Stimulated activated naive CD8-positive, alpha-beta T cell treated with anti-CD3 and anti-CD28 coated beads, Interleukin-15, Interleukin-2, amounts not matched to agents 100 U/mL and 50 U/mL, for 24 hours (primary cell): ENCODE results near the gene CCDC40.
A peak's percentile ranks its signal among the peaks of the same experiment; 100 is the strongest.

Source experiments
- ATAC-seq: fragments of 150-1000 bp; cut with Tn5 transposase; one replicate; pipeline ENCODE4 v1.10.0; 2021
- DNase-seq: peaks from one replicate; pipeline ENCODE4 v3.0.0; 2021

CCDC40 gene

GRCh38 chr17:80141463-80142165, 105.2 kb downstream of the CCDC40 start:
- ATAC-seq (no peak), DNase-seq (no peak)

GRCh38 chr17:80142929-80143328, 106.5 kb downstream of the CCDC40 start:
- DNase-seq (no peak), ATAC-seq (no peak)

- DNase-seq: no peak
These were observed 108.9 kb downstream of the CCDC40 start for GRCh38 chr17:80145076-80146075.

GRCh38 chr17:80146121-80147034, 109.9 kb downstream of the CCDC40 start:
- DNase-seq: no peak
- ATAC-seq: peak; percentile 2

More at GRCh38 chr17:80145076-80146075, 108.9 kb downstream of the CCDC40 start:
- no peak for ATAC-seq

GRCh38 chr17:80147035-80147822, 110.8 kb downstream of the CCDC40 start, which contains the start of gene EIF4A3:
Gene EIF4A3 (minus strand): TSS chr17:80147128. CDS start chr17:80146961, 167 bp downstream.
- peak; percentile 95 for ATAC-seq
- DNase-seq: peak; percentile 95
